PC-9 (cell line): ENCODE measurements around the gene UMAD1. TPM values are rescaled to one million over a fixed set of nuclear protein-coding genes. Genes with fewer than 3 reads are reported as not detected.
"Not testable (repeated sequence)": the region's sequence is repeated elsewhere in the genome, so short reads cannot be mapped to it uniquely, and the experiment has no call there.

Experiments
- BruUV-seq: library from RNA; stranded (reverse); fragments of 400-500 nt; replicated peaks from 2 replicates; lab custom pipeline; 2021; lab: Mats Ljungman, UMichigan
- CTCF ChIA-PET: fragments of 300-600 bp; sonication (Branson Sonifier 250); formaldehyde crosslinking; loops from one replicate; lab custom pipeline; 2022; ENCODE audit warnings: antibody characterized with exemption; lab: Charles Lee
- POLR2A ChIA-PET: fragments of 300-600 bp; sonication (Branson Sonifier 250); formaldehyde crosslinking; loops from one replicate; lab custom pipeline; 2022; ENCODE audit warnings: antibody characterized with exemption; ENCODE audit not compliant: unreplicated experiment; lab: Charles Lee
- DNase-seq, 2 experiments: peaks; one replicate each; pipeline versions ENCODE4 v3.0.0 to v3.0.0-alpha.2; 2015 to 2022; ENCODE audit warnings: mixed read lengths in 1 of 2
- H2AFZ ChIP-seq: fragments of 200-600 bp; sonication (generic); 2 replicates; pipeline ENCODE4 v1.8.1; 2017; ENCODE audit warnings: antibody characterized with exemption
- H3F3A ChIP-seq: fragments of 200-600 bp; sonication (generic); 2 replicates; pipeline ENCODE4 v1.8.1; 2017; ENCODE audit warnings: antibody characterized with exemption, mild to moderate bottlenecking, low read depth; ENCODE audit not compliant: insufficient read depth
- H3K27ac ChIP-seq: fragments of 200-600 bp; sonication (generic); 2 replicates; pipeline ENCODE4 v1.6.1; 2016; ENCODE audit warnings: mixed run types
- H3K27me3 ChIP-seq: fragments of 200-600 bp; sonication (generic); 2 replicates; pipeline ENCODE4 v1.6.1; 2016; ENCODE audit warnings: low read depth, mixed run types; ENCODE audit not compliant: insufficient read depth
- H3K36me3 ChIP-seq: fragments of 200-600 bp; sonication (generic); 2 replicates; pipeline ENCODE4 v1.6.1; 2016; ENCODE audit warnings: low read depth, mixed run types
- H3K4me1 ChIP-seq: fragments of 200-600 bp; sonication (generic); replicated peaks from 2 replicates; pipeline ENCODE4 v1.6.1; 2016; ENCODE audit warnings: mixed run types; ENCODE audit not compliant: insufficient read depth
- H3K4me2 ChIP-seq: fragments of 200-600 bp; sonication (generic); 2 replicates; pipeline ENCODE4 v1.6.1; 2017; ENCODE audit warnings: mixed run types
- H3K4me3 ChIP-seq: fragments of 200-600 bp; sonication (generic); 2 replicates; pipeline ENCODE4 v1.6.1; 2016; ENCODE audit warnings: mixed run types
- H3K79me2 ChIP-seq: fragments of 200-600 bp; sonication (generic); 2 replicates; pipeline ENCODE4 v1.6.1; 2017; ENCODE audit warnings: low read depth, mixed run types
- H3K9me2 ChIP-seq: fragments of 200-600 bp; sonication (generic); 2 replicates; pipeline ENCODE4 v1.8.1; 2017; ENCODE audit warnings: mild to moderate bottlenecking; ENCODE audit not compliant: insufficient read depth
- H3K9me3 ChIP-seq: fragments of 200-600 bp; sonication (generic); 2 replicates; pipeline ENCODE4 v1.8.1; 2016; ENCODE audit warnings: low read depth; ENCODE audit not compliant: insufficient read depth
- H4K20me1 ChIP-seq: fragments of 200-600 bp; sonication (generic); 2 replicates; pipeline ENCODE4 v1.8.1; 2017; ENCODE audit not compliant: insufficient read depth
- CTCF ChIP-seq: fragments of 200-600 bp; sonication (generic); conservative IDR thresholded peaks from 2 replicates; pipeline ENCODE4 v1.6.1; 2017; ENCODE audit warnings: mixed run types, antibody characterized with exemption, mild to moderate bottlenecking, moderate library complexity
- EZH2 ChIP-seq: fragments of 200-600 bp; sonication (generic); IDR thresholded peaks from 2 replicates; pipeline ENCODE4 v1.8.0; 2017; ENCODE audit warnings: antibody characterized with exemption, low read depth
- intact Hi-C: fragments of 100-400 bp; cut with micrococcal nuclease; formaldehyde crosslinking; loops from one replicate; pipeline ENCODE4 v1.10.0; 2022; ENCODE audit not compliant: unreplicated experiment
- total RNA-seq: library from RNA; stranded (reverse); gene quantifications from 2 replicates; pipeline ENCODE4 v1.2.3, GENCODE V29; 2021

Gene UMAD1
- total RNA-seq, 1 experiment from 2014 or later, result 20.5 TPM

- H3K27ac ChIP-seq, result no peak overlapping the region
- H3K4me2 ChIP-seq, result no peak overlapping the region
- H3K4me1 ChIP-seq, result no peaks in the 10 kb centered on the region
- no peak for DNase-seq
- intact Hi-C loops, result no loop called here
- no peaks in the 10 kb centered on the region for H4K20me1 ChIP-seq
- no peak overlapping the region for H3K4me3 ChIP-seq
- H3F3A ChIP-seq, result peaks cover 3% of the 10 kb centered on the region; the same call in 1 of the 2 replicates
- H3K9me2 ChIP-seq, result no peaks in the 10 kb centered on the region
- ChIA-PET POLR2A (interaction anchor here (0.6 kb wide), 1 partner anchor 14 kb away, joined by 3 read pairs; no protein-coding TSS in a partner anchor), CTCF (no interaction called here)
- H2AFZ ChIP-seq, result no peak overlapping the region
- H3K36me3 ChIP-seq, result peaks cover 3% of the 10 kb centered on the region; the same call in 1 of the 2 replicates
- TF ChIP-seq CTCF, result no peak
- no peak for TF ChIP-seq EZH2
- no peaks in the 10 kb centered on the region for H3K27me3 ChIP-seq
- H3K9me3 ChIP-seq, result 0 out of 2 replicates have a peak, but pooled peaks cover 2% of the 10 kb centered on the region
- no peaks in the 10 kb centered on the region for H3K79me2 ChIP-seq
- BruUV-seq, result no TSS peak
Measured at GRCh38 chr7:7820409-7820808, 179.9 kb downstream of the UMAD1 start.

GRCh38 chr7:7820939-7821338 is 180.4 kb downstream of the UMAD1 start:
- no peak overlapping the region for H3K4me3 ChIP-seq
- H3K4me1 ChIP-seq, result no peaks in the 10 kb centered on the region
- no peak overlapping the region for H3K4me2 ChIP-seq
- ChIA-PET POLR2A (interaction anchor here (0.6 kb wide), 1 partner anchor 15 kb away, joined by 3 read pairs; no protein-coding TSS in a partner anchor), CTCF (no interaction called here)
- no peak overlapping the region for H2AFZ ChIP-seq
- peaks cover 3% of the 10 kb centered on the region; the same call in 1 of the 2 replicates for H3K36me3 ChIP-seq
- H3K9me3 ChIP-seq, result 0 out of 2 replicates have a peak, but pooled peaks cover 2% of the 10 kb centered on the region
- H3F3A ChIP-seq, result peaks cover 3% of the 10 kb centered on the region; the same call in 1 of the 2 replicates
- no peaks in the 10 kb centered on the region for H3K79me2 ChIP-seq
- no TSS peak for BruUV-seq
- TF ChIP-seq EZH2, result no peak
- no peak for TF ChIP-seq CTCF
- H3K27me3 ChIP-seq, result no peaks in the 10 kb centered on the region
- DNase-seq, result no peak
- H4K20me1 ChIP-seq, result no peaks in the 10 kb centered on the region
- intact Hi-C loops, result no loop called here
- H3K27ac ChIP-seq, result no peak overlapping the region
- no peaks in the 10 kb centered on the region for H3K9me2 ChIP-seq

- intact Hi-C loops, result no loop called here
- H3F3A ChIP-seq, result peaks cover 3% of the 10 kb centered on the region; the same call in 1 of the 2 replicates
- H3K36me3 ChIP-seq, result peaks cover 3% of the 10 kb centered on the region; the same call in 1 of the 2 replicates
- POLR2A ChIA-PET, result interaction anchor here (0.7 kb wide), 1 partner anchor 657 kb away, joined by 3 read pairs; no protein-coding TSS in a partner anchor
- H3K4me1 ChIP-seq, result no peaks in the 10 kb centered on the region
- H4K20me1 ChIP-seq, result no peaks in the 10 kb centered on the region
- 0 out of 2 replicates have a peak, but pooled peaks cover 2% of the 10 kb centered on the region for H3K9me3 ChIP-seq
- no peaks in the 10 kb centered on the region for H3K79me2 ChIP-seq
- H3K27ac ChIP-seq, result no peak overlapping the region
- H3K9me2 ChIP-seq, result no peaks in the 10 kb centered on the region
- CTCF ChIA-PET, result no interaction called here
- no peaks in the 10 kb centered on the region for H3K27me3 ChIP-seq
- H2AFZ ChIP-seq, result no peak overlapping the region
- BruUV-seq, result no TSS peak
- DNase-seq, result no peak
- no peak overlapping the region for H3K4me2 ChIP-seq
- H3K4me3 ChIP-seq, result no peak overlapping the region
- TF ChIP-seq EZH2 (no peak), CTCF (no peak)
Measured at GRCh38 chr7:7821517-7821916, 181.0 kb downstream of the UMAD1 start.

GRCh38 chr7:7825294-7825693 is 184.7 kb downstream of the UMAD1 start:
- H3K4me1 ChIP-seq, result peaks cover 12% of the 10 kb centered on the region
- H3F3A ChIP-seq, H2AFZ ChIP-seq, H3K36me3 ChIP-seq, H3K4me2 ChIP-seq, H3K79me2 ChIP-seq, H3K9me2 ChIP-seq, H3K9me3 ChIP-seq, H3K27me3 ChIP-seq, intact Hi-C loops, CTCF ChIA-PET, H3K27ac ChIP-seq, BruUV-seq, H3K4me3 ChIP-seq, POLR2A ChIA-PET, DNase-seq, H4K20me1 ChIP-seq: not testable (repeated sequence)
